ENCODE data around the gene SLC44A5. TPM values are rescaled to one million over a fixed set of nuclear protein-coding genes. Genes with fewer than 3 reads are reported as not detected.
"Not testable (repeated sequence)": the region's sequence is repeated elsewhere in the genome, so short reads cannot be mapped to it uniquely, and the experiment has no call there.

The SLC44A5 gene
- total RNA-seq, 1 donor from 2014 or later: 15.4 TPM

DNA sequence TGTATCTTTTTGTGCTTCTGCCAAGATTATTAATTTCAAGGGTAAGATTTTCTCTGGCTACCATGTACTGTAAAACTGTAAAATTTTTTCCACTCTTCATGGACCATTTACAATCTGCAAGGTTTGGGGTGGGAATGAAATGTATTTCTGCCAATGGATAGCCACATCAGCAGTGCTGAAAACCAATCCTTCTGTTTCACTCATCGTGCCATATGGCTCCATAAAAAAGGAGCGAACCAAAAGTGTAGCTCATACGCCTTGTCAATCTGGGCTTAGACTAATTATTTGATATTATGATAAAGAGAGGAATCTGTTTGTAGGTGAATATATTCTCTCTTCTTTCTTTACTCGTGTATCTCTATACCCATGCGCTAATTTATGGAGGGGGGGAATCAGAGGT is 3.0 kb upstream of the SLC44A5 start:
- DNase-seq: no peak

GRCh38 chr1:75612976-75613375 is 2.1 kb upstream of the SLC44A5 start:
- Mint-ChIP-seq H3K9me3 (ENCODE audit: unreplicated experiment) (no peaks in the 10 kb centered on the region), H3K27ac (ENCODE audit: unreplicated experiment) (no peak overlapping the region), H3K4me1 (ENCODE audit: low read depth, unreplicated experiment) (peaks cover 15% of the 10 kb centered on the region), H3K36me3 (ENCODE audit: unreplicated experiment) (no peaks in the 10 kb centered on the region), H3K27me3 (ENCODE audit: unreplicated experiment) (peaks cover 18% of the 10 kb centered on the region), H3K4me3 (ENCODE audit: unreplicated experiment) (peak overlapping the region; percentile 17)
- no peak for DNase-seq
- TF ChIP-seq, protein P1, sequence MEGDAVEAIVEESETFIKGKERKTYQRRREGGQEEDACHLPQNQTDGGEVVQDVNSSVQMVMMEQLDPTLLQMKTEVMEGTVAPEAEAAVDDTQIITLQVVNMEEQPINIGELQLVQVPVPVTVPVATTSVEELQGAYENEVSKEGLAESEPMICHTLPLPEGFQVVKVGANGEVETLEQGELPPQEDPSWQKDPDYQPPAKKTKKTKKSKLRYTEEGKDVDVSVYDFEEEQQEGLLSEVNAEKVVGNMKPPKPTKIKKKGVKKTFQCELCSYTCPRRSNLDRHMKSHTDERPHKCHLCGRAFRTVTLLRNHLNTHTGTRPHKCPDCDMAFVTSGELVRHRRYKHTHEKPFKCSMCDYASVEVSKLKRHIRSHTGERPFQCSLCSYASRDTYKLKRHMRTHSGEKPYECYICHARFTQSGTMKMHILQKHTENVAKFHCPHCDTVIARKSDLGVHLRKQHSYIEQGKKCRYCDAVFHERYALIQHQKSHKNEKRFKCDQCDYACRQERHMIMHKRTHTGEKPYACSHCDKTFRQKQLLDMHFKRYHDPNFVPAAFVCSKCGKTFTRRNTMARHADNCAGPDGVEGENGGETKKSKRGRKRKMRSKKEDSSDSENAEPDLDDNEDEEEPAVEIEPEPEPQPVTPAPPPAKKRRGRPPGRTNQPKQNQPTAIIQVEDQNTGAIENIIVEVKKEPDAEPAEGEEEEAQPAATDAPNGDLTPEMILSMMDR (IDR thresholded peaks at IDR 0.05; ENCODE audit: partially characterized antibody, unreplicated experiment): no peak

More for the DNA sequence above, 3.0 kb upstream of the SLC44A5 start:
- peaks cover 22% of the 10 kb centered on the region for H3K27me3 Mint-ChIP-seq (ENCODE audit: unreplicated experiment)
- H3K27ac Mint-ChIP-seq (ENCODE audit: unreplicated experiment): no peak overlapping the region
- H3K36me3 Mint-ChIP-seq (ENCODE audit: unreplicated experiment): no peaks in the 10 kb centered on the region
- no peaks in the 10 kb centered on the region for H3K9me3 Mint-ChIP-seq (ENCODE audit: unreplicated experiment)
- TF ChIP-seq, protein P1 (IDR thresholded peaks at IDR 0.05; ENCODE audit: partially characterized antibody, unreplicated experiment): no peak
- peak overlapping the region; percentile 96 for H3K4me3 Mint-ChIP-seq (ENCODE audit: unreplicated experiment)
- peaks cover 15% of the 10 kb centered on the region for H3K4me1 Mint-ChIP-seq (ENCODE audit: low read depth, unreplicated experiment)

DNA sequence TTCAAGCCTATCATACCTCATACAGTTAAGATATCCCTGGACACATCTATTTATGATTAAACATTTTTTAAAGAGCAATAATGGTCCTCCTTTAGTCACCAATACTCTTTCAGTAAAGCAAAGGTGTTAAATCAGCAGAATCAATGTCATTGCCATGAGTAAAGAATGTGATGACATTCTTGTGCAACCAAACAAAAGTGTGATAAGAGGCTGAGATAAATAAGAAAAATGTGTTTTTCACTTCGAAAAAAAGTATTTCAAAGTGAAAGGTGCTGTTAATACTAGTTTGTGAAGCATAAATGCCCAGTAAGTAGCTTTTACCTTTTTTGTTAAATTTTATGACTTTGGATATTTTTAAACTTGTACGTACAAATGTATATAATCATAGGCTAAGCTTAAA is 8.4 kb downstream of the SLC44A5 start:
- H3K27ac Mint-ChIP-seq (ENCODE audit: unreplicated experiment): no peak overlapping the region
- H3K4me1 Mint-ChIP-seq (ENCODE audit: low read depth, unreplicated experiment): no peaks in the 10 kb centered on the region
- no peak overlapping the region for H3K4me3 Mint-ChIP-seq (ENCODE audit: unreplicated experiment)
- TF ChIP-seq, protein P1 (IDR thresholded peaks at IDR 0.05; ENCODE audit: partially characterized antibody, unreplicated experiment): no peak
- H3K9me3 Mint-ChIP-seq (ENCODE audit: unreplicated experiment): no peaks in the 10 kb centered on the region
- no peaks in the 10 kb centered on the region for H3K27me3 Mint-ChIP-seq (ENCODE audit: unreplicated experiment)
- H3K36me3 Mint-ChIP-seq (ENCODE audit: unreplicated experiment): no peaks in the 10 kb centered on the region
- no peak for DNase-seq

DNA sequence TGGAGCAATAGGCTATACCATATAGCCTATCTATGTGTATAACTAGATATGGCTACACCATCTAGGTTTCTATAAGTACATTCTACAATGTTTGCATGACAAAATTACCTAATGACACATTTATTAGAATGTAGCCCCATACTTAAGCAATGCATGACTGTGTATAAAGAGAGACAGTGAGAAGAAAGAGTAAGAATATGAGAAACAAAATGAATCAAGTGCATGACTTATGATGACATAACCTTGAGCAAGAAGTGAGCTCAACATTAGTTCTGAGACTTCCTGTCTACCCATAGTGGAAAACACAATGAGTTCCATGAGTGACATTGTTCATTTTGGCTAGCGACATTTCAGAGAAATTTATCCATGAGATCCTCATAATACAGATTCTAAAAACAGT is 10.1 kb downstream of the SLC44A5 start:
- no peaks in the 10 kb centered on the region for H3K4me1 Mint-ChIP-seq (ENCODE audit: low read depth, unreplicated experiment)
- no peak overlapping the region for H3K4me3 Mint-ChIP-seq (ENCODE audit: unreplicated experiment)
- H3K9me3 Mint-ChIP-seq (ENCODE audit: unreplicated experiment): no peaks in the 10 kb centered on the region
- no peak overlapping the region for H3K27ac Mint-ChIP-seq (ENCODE audit: unreplicated experiment)
- TF ChIP-seq, protein P1 (IDR thresholded peaks at IDR 0.05; ENCODE audit: partially characterized antibody, unreplicated experiment): no peak
- H3K27me3 Mint-ChIP-seq (ENCODE audit: unreplicated experiment): no peaks in the 10 kb centered on the region
- no peak for DNase-seq
- H3K36me3 Mint-ChIP-seq (ENCODE audit: unreplicated experiment): no peaks in the 10 kb centered on the region

DNA sequence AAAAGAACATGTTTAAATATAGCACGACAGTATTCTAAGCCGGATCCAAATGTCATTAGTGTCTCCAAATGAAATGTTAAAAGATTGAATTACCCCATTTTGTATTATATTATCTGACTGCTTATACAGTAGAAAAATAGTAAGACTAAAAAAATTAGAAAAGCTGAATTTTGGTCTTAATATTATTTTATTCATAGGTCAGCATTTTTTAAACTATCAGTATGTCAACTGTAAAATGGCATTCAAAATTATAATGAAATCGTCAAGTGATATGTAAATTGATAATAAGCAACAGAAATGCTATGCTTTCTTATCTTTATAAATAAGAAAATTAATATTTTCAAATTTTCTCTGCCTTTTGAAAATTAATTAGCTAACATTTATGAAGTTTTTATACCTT is 16.6 kb downstream of the SLC44A5 start:
- H3K27ac Mint-ChIP-seq (ENCODE audit: unreplicated experiment): no peak overlapping the region
- H3K9me3 Mint-ChIP-seq (ENCODE audit: unreplicated experiment): no peaks in the 10 kb centered on the region
- no peaks in the 10 kb centered on the region for H3K4me1 Mint-ChIP-seq (ENCODE audit: low read depth, unreplicated experiment)
- H3K27me3 Mint-ChIP-seq (ENCODE audit: unreplicated experiment): no peaks in the 10 kb centered on the region
- DNase-seq: no peak
- no peak overlapping the region for H3K4me3 Mint-ChIP-seq (ENCODE audit: unreplicated experiment)
- TF ChIP-seq, protein P1 (IDR thresholded peaks at IDR 0.05; ENCODE audit: partially characterized antibody, unreplicated experiment): no peak
- no peaks in the 10 kb centered on the region for H3K36me3 Mint-ChIP-seq (ENCODE audit: unreplicated experiment)

DNA sequence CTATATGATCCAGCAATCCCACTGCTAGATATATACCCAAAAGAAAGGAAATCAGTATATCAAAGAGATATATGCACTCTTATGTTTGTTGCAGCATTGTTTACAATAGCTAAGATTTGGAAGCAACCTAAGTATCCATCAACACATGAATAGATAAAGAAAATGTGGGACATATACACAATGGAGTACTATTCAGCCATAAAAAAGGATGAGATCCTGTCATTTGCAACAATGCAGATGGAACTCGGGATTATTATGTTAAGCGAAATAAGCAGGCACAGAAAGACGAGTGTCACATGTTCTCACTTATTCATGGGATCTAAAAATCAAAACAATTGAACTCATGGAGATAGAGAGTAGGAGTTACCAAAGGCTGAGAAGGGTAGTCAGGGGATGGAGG is 17.5 kb downstream of the SLC44A5 start:
- H3K27ac Mint-ChIP-seq (ENCODE audit: unreplicated experiment); H3K27me3 Mint-ChIP-seq (ENCODE audit: unreplicated experiment); H3K36me3 Mint-ChIP-seq (ENCODE audit: unreplicated experiment); H3K4me1 Mint-ChIP-seq (ENCODE audit: low read depth, unreplicated experiment); H3K9me3 Mint-ChIP-seq (ENCODE audit: unreplicated experiment); H3K4me3 Mint-ChIP-seq (ENCODE audit: unreplicated experiment); DNase-seq: not testable (repeated sequence)

Measured in glutamatergic neuron (in vitro differentiated cells).